ENCODE data around the gene MRPL11.
A peak's percentile ranks its signal among the peaks of the same experiment; 100 is the strongest.
"Not testable (repeated sequence)": the region's sequence is repeated elsewhere in the genome, so short reads cannot be mapped to it uniquely, and the experiment has no call there.

The MRPL11 gene

GRCh38 chr11:66467034-66467659 lies 28.5 kb upstream of the MRPL11 start:
- peak; percentile 82 for DNase-seq

GRCh38 chr11:66466225-66467033 lies 27.8 kb upstream of the MRPL11 start, which contains the start of gene PELI3:
Gene PELI3, plus strand, starts transcription at chr11:66466905. Its CDS starts 1,224 bp downstream, at chr11:66468129.
- peak; percentile 96 for DNase-seq

GRCh38 chr11:66465373-66466224 lies 27.0 kb upstream of the MRPL11 start:
- no peak for DNase-seq

GRCh38 chr11:66464916-66465315 lies 26.3 kb upstream of the MRPL11 start:
- peak; percentile 31 for DNase-seq

GRCh38 chr11:66464116-66464515 lies 25.5 kb upstream of the MRPL11 start:
- DNase-seq: not testable (repeated sequence)

- DNase-seq: no peak
These were observed 24.3 kb upstream of the MRPL11 start for GRCh38 chr11:66462911-66463310.

GRCh38 chr11:66462010-66462409 lies 23.4 kb upstream of the MRPL11 start:
- DNase-seq: no peak

- DNase-seq: no peak
These were observed 20.6 kb upstream of the MRPL11 start for GRCh38 chr11:66459138-66459778.

- no peak for DNase-seq
These were observed 19.2 kb upstream of the MRPL11 start for GRCh38 chr11:66457826-66458225.

GRCh38 chr11:66454828-66455227 lies 16.2 kb upstream of the MRPL11 start:
- DNase-seq: no peak

GRCh38 chr11:66454247-66454646 lies 15.6 kb upstream of the MRPL11 start:
- no peak for DNase-seq

GRCh38 chr11:66451663-66452062 lies 13.0 kb upstream of the MRPL11 start:
- DNase-seq: no peak

- no peak for DNase-seq
These were observed 11.9 kb upstream of the MRPL11 start for GRCh38 chr11:66450560-66450959.

GRCh38 chr11:66448523-66448922 lies 9.9 kb upstream of the MRPL11 start:
- DNase-seq: no peak

- DNase-seq: no peak
These were observed 8.4 kb upstream of the MRPL11 start for GRCh38 chr11:66447012-66447411.

GRCh38 chr11:66443602-66444001 lies 5.0 kb upstream of the MRPL11 start:
- no peak for DNase-seq

- DNase-seq: not testable (repeated sequence)
These were observed 2.3 kb upstream of the MRPL11 start for GRCh38 chr11:66440940-66441282.

GRCh38 chr11:66440101-66440939 lies 1.7 kb upstream of the MRPL11 start:
- not testable (repeated sequence) for DNase-seq

GRCh38 chr11:66437979-66438503 lies 607 bp downstream of the MRPL11 start:
- DNase-seq: peak; percentile 61

GRCh38 chr11:66432597-66432996 lies 6.1 kb downstream of the MRPL11 start:
- DNase-seq: no peak

GRCh38 chr11:66431871-66432329 lies 6.7 kb downstream of the MRPL11 start:
- not testable (repeated sequence) for DNase-seq

- not testable (repeated sequence) for DNase-seq
These were observed 7.4 kb downstream of the MRPL11 start for GRCh38 chr11:66431287-66431686.

All from DMS53 (cell line).